PC-3 (cell line): ENCODE data around the gene RPL13.

Experiments used
- EZH2 ChIP-seq: fragments of 300-600 bp; sonication (generic); IDR thresholded peaks from one replicate; pipeline ENCODE4 v1.6.1; 2017; ENCODE audit warnings: antibody characterized with exemption, mild to moderate bottlenecking, low read length; ENCODE audit not compliant: unreplicated experiment
- EZH2phosphoT487 ChIP-seq: fragments of 300-600 bp; sonication (generic); IDR thresholded peaks from 2 replicates; pipeline ENCODE4 v1.6.1; 2018; ENCODE audit warnings: mild to moderate bottlenecking, antibody characterized with exemption, low read length, borderline replicate concordance
- TF ChIP-seq, protein P1 (sequence below): fragments of 300-600 bp; sonication (generic); conservative IDR thresholded peaks from 2 replicates; pipeline ENCODE4 v1.5.1; 2017; ENCODE audit warnings: antibody characterized with exemption, low read depth, mild to moderate bottlenecking, low read length

GRCh38 chr16:89536886-89537548 is 23.5 kb upstream of the RPL13 start:
- TF ChIP-seq, protein P1, sequence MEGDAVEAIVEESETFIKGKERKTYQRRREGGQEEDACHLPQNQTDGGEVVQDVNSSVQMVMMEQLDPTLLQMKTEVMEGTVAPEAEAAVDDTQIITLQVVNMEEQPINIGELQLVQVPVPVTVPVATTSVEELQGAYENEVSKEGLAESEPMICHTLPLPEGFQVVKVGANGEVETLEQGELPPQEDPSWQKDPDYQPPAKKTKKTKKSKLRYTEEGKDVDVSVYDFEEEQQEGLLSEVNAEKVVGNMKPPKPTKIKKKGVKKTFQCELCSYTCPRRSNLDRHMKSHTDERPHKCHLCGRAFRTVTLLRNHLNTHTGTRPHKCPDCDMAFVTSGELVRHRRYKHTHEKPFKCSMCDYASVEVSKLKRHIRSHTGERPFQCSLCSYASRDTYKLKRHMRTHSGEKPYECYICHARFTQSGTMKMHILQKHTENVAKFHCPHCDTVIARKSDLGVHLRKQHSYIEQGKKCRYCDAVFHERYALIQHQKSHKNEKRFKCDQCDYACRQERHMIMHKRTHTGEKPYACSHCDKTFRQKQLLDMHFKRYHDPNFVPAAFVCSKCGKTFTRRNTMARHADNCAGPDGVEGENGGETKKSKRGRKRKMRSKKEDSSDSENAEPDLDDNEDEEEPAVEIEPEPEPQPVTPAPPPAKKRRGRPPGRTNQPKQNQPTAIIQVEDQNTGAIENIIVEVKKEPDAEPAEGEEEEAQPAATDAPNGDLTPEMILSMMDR, result no peak
- TF ChIP-seq EZH2 (no peak), EZH2phosphoT487 (no peak)
